Suprapubic skin (tissue), 4 donors: Measurements from ENCODE around the gene GRIK4.

Experiments
- POLR2A ChIP-seq, 2 donors: fragments of 450-650 bp; IDR thresholded peaks; one replicate each; pipeline ENCODE4 v1.6.1; 2017; ENCODE audit warnings: antibody characterized with exemption in 2 of 2, mild to moderate bottlenecking in 2 of 2, moderate library complexity in 2 of 2
- POLR2AphosphoS5 ChIP-seq, 3 donors: sonication (generic); formaldehyde crosslinking; IDR thresholded peaks; one replicate each; pipeline ENCODE4 v1.6.1; 2017; ENCODE audit warnings: antibody characterized with exemption in 3 of 3
- TF ChIP-seq, protein P1 (sequence below), 2 donors: fragments of 200-600 bp in 1 of 2; fragments of 450-650 bp in 1 of 2; sonication (generic) in 1 of 2; IDR thresholded peaks; one replicate each; pipeline ENCODE4 v1.5.1; 2016 to 2019; ENCODE audit warnings: antibody characterized with exemption in 2 of 2, mild to moderate bottlenecking in 1 of 2, moderate library complexity in 1 of 2

DNA sequence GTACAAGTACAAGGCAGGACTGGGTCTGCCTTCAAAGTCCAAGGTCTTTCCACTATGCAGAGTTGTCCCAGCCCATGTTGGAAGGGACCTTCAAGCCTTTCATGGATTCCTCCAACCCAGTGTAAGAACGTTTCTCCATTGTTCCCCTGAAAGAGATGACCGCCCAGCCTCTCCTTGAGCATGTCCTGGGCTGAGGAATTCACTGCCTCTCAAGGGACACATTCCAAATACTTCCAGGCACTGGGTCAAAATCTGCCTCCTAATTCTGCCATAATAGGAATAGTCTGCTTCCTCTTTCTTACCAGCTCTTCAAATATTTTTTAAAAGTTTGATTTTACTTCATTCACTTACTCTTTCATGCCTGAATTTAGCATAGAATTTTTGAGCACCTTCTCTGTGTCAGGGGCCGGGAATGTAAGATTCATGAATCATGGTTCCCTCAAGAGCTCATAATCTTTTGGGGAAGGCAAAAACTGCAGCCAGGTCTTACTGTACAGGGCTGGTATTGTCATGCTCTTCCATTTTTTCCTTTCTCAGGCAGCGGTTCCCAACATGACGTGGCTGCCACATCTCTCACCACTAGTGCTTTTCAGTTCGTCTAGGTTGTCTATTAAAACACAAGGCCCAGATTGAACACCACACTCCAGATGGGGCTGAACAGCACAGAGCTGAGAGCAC is 369.1 kb downstream of the GRIK4 start:
- TF ChIP-seq POLR2A (IDR thresholded peaks at IDR 0.05) (no peak), POLR2AphosphoS5 (IDR thresholded peaks at IDR 0.05) (no peak)
- TF ChIP-seq, protein P1, sequence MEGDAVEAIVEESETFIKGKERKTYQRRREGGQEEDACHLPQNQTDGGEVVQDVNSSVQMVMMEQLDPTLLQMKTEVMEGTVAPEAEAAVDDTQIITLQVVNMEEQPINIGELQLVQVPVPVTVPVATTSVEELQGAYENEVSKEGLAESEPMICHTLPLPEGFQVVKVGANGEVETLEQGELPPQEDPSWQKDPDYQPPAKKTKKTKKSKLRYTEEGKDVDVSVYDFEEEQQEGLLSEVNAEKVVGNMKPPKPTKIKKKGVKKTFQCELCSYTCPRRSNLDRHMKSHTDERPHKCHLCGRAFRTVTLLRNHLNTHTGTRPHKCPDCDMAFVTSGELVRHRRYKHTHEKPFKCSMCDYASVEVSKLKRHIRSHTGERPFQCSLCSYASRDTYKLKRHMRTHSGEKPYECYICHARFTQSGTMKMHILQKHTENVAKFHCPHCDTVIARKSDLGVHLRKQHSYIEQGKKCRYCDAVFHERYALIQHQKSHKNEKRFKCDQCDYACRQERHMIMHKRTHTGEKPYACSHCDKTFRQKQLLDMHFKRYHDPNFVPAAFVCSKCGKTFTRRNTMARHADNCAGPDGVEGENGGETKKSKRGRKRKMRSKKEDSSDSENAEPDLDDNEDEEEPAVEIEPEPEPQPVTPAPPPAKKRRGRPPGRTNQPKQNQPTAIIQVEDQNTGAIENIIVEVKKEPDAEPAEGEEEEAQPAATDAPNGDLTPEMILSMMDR (IDR thresholded peaks at IDR 0.05): no peak
